PC-9 (cell line): ENCODE measurements around the gene KLRG1. TPM values are rescaled to one million over a fixed set of nuclear protein-coding genes. Genes with fewer than 3 reads are reported as not detected.

ENCODE experiments used
- BruUV-seq: library from RNA; stranded (reverse); fragments of 400-500 nt; replicated peaks from 2 replicates; lab custom pipeline; 2021; lab: Mats Ljungman, UMichigan
- CTCF ChIA-PET: fragments of 300-600 bp; sonication (Branson Sonifier 250); formaldehyde crosslinking; loops from one replicate; lab custom pipeline; 2022; ENCODE audit warnings: antibody characterized with exemption; lab: Charles Lee
- POLR2A ChIA-PET: fragments of 300-600 bp; sonication (Branson Sonifier 250); formaldehyde crosslinking; loops from one replicate; lab custom pipeline; 2022; ENCODE audit warnings: antibody characterized with exemption; ENCODE audit not compliant: unreplicated experiment; lab: Charles Lee
- DNase-seq, 2 experiments: peaks; one replicate each; pipeline versions ENCODE4 v3.0.0 to v3.0.0-alpha.2; 2015 to 2022; ENCODE audit warnings: mixed read lengths in 1 of 2
- H2AFZ ChIP-seq: fragments of 200-600 bp; sonication (generic); 2 replicates; pipeline ENCODE4 v1.8.1; 2017; ENCODE audit warnings: antibody characterized with exemption
- H3F3A ChIP-seq: fragments of 200-600 bp; sonication (generic); 2 replicates; pipeline ENCODE4 v1.8.1; 2017; ENCODE audit warnings: antibody characterized with exemption, mild to moderate bottlenecking, low read depth; ENCODE audit not compliant: insufficient read depth
- H3K27ac ChIP-seq: fragments of 200-600 bp; sonication (generic); 2 replicates; pipeline ENCODE4 v1.6.1; 2016; ENCODE audit warnings: mixed run types
- H3K27me3 ChIP-seq: fragments of 200-600 bp; sonication (generic); 2 replicates; pipeline ENCODE4 v1.6.1; 2016; ENCODE audit warnings: low read depth, mixed run types; ENCODE audit not compliant: insufficient read depth
- H3K36me3 ChIP-seq: fragments of 200-600 bp; sonication (generic); 2 replicates; pipeline ENCODE4 v1.6.1; 2016; ENCODE audit warnings: low read depth, mixed run types
- H3K4me1 ChIP-seq: fragments of 200-600 bp; sonication (generic); replicated peaks from 2 replicates; pipeline ENCODE4 v1.6.1; 2016; ENCODE audit warnings: mixed run types; ENCODE audit not compliant: insufficient read depth
- H3K4me2 ChIP-seq: fragments of 200-600 bp; sonication (generic); 2 replicates; pipeline ENCODE4 v1.6.1; 2017; ENCODE audit warnings: mixed run types
- H3K4me3 ChIP-seq: fragments of 200-600 bp; sonication (generic); 2 replicates; pipeline ENCODE4 v1.6.1; 2016; ENCODE audit warnings: mixed run types
- H3K79me2 ChIP-seq: fragments of 200-600 bp; sonication (generic); 2 replicates; pipeline ENCODE4 v1.6.1; 2017; ENCODE audit warnings: low read depth, mixed run types
- H3K9me2 ChIP-seq: fragments of 200-600 bp; sonication (generic); 2 replicates; pipeline ENCODE4 v1.8.1; 2017; ENCODE audit warnings: mild to moderate bottlenecking; ENCODE audit not compliant: insufficient read depth
- H3K9me3 ChIP-seq: fragments of 200-600 bp; sonication (generic); 2 replicates; pipeline ENCODE4 v1.8.1; 2016; ENCODE audit warnings: low read depth; ENCODE audit not compliant: insufficient read depth
- H4K20me1 ChIP-seq: fragments of 200-600 bp; sonication (generic); 2 replicates; pipeline ENCODE4 v1.8.1; 2017; ENCODE audit not compliant: insufficient read depth
- EZH2 ChIP-seq: fragments of 200-600 bp; sonication (generic); IDR thresholded peaks from 2 replicates; pipeline ENCODE4 v1.8.0; 2017; ENCODE audit warnings: antibody characterized with exemption, low read depth
- intact Hi-C: fragments of 100-400 bp; cut with micrococcal nuclease; formaldehyde crosslinking; loops from one replicate; pipeline ENCODE4 v1.10.0; 2022; ENCODE audit not compliant: unreplicated experiment
- total RNA-seq: library from RNA; stranded (reverse); gene quantifications from 2 replicates; pipeline ENCODE4 v1.2.3, GENCODE V29; 2021
- TF ChIP-seq, protein P1 (sequence below): fragments of 200-600 bp; sonication (generic); conservative IDR thresholded peaks from 2 replicates; pipeline ENCODE4 v1.6.1; 2017; ENCODE audit warnings: mixed run types, antibody characterized with exemption, mild to moderate bottlenecking, moderate library complexity

The KLRG1 gene
- total RNA-seq, 1 experiment from 2014 or later: 0.90 TPM

DNA sequence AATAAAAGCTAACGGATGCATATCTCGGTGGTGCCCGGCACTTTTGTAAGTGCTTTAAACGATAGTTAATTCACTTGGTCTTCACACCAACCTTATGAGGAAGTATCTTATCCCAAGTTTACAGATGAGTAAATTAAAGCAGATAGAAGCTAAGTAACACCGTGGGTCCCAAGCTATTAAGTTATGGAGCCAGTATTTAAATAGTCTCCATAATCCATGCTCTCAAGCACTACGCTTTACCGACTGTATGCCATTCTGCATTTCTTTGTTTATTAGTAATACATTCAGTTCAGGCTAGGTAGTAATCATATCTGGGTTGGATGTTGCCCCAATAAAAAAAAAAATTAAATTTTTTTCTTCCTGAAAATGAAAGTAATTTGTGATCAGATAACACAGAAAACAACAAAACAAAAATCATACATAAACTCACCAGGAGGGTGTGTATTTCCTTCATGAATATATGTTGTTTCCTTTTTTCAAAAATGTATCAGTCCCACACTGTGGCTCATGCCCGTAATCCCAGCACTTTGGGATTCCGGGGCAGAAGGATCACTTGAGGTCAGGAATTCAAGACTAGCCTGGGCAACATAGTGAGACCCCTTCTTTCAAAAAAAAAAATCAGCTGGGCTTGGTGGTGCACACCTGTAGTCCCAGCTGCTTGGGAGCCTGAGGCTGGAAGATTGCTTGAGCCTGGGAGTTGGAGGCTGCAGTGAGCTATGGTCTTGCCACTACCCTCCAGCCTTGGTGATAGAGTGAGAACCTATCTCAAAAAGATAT, 38.5 kb upstream of the KLRG1 start:
- Histone ChIP-seq H3K9me3 (no peaks in the 10 kb centered on the region), H3K79me2 (peaks cover 36% of the 10 kb centered on the region), H3K27ac (peak overlapping the region; percentile 88; the same call in 1 of the 2 replicates), H3K36me3 (0 out of 2 replicates have a peak, but pooled peaks cover 4% of the 10 kb centered on the region), H3F3A (peaks cover 6% of the 10 kb centered on the region; the same call in 1 of the 2 replicates), H4K20me1 (no peaks in the 10 kb centered on the region), H3K27me3 (no peaks in the 10 kb centered on the region), H3K4me2 (peak overlapping the region; percentile 89), H3K4me1 (peaks cover 22% of the 10 kb centered on the region), H3K4me3 (peak overlapping the region; percentile 93), H2AFZ (peak overlapping the region; percentile 96), H3K9me2 (no peaks in the 10 kb centered on the region)
- DNase-seq: peak in 1 of 2 experiments; percentile 30
- ChIA-PET POLR2A (interaction anchor here (0.6 kb wide), 1 partner anchor 29 kb away, joined by 3 read pairs; no protein-coding TSS in a partner anchor), CTCF (interaction anchor here (0.9 to 2.2 kb wide), 5 partner anchors 36 to 269 kb away, joined by 5 to 11 read pairs (median 7); partner anchors contain the start of gene PHC1)
- BruUV-seq: no TSS peak
- TF ChIP-seq EZH2: no peak
- TF ChIP-seq, protein P1, sequence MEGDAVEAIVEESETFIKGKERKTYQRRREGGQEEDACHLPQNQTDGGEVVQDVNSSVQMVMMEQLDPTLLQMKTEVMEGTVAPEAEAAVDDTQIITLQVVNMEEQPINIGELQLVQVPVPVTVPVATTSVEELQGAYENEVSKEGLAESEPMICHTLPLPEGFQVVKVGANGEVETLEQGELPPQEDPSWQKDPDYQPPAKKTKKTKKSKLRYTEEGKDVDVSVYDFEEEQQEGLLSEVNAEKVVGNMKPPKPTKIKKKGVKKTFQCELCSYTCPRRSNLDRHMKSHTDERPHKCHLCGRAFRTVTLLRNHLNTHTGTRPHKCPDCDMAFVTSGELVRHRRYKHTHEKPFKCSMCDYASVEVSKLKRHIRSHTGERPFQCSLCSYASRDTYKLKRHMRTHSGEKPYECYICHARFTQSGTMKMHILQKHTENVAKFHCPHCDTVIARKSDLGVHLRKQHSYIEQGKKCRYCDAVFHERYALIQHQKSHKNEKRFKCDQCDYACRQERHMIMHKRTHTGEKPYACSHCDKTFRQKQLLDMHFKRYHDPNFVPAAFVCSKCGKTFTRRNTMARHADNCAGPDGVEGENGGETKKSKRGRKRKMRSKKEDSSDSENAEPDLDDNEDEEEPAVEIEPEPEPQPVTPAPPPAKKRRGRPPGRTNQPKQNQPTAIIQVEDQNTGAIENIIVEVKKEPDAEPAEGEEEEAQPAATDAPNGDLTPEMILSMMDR: no peak
- intact Hi-C loops: loop anchor here (1.0 kb wide), 1 partner anchor 88 kb away; no protein-coding TSS in a partner anchor

DNA sequence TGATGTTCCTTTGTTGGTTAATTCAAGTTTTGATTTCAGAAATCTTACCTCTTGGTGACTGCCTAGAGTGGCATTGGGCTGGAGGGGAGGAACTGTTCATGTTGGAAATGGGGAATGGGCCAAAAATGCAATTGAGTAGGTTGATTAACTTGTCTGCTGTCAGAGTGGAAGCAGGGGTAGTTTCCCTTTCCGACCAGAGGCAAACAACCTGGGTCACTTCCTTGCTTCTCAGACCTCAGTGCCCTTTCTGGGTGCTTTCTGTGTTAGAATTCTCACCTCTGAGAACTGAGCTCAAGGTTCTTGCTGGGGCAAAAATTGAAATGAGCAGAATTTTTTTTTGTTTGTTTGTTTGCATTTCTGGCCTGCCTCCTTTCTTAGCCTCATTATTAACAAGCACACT, 37.6 kb upstream of the KLRG1 start:
- no peaks in the 10 kb centered on the region for H3K36me3 ChIP-seq
- H3F3A ChIP-seq: peaks cover 6% of the 10 kb centered on the region; the same call in 1 of the 2 replicates
- no peak overlapping the region for H3K4me2 ChIP-seq
- H3K9me2 ChIP-seq: no peaks in the 10 kb centered on the region
- no peaks in the 10 kb centered on the region for H3K27me3 ChIP-seq
- no peaks in the 10 kb centered on the region for H4K20me1 ChIP-seq
- peaks cover 27% of the 10 kb centered on the region for H3K79me2 ChIP-seq
- no peak for DNase-seq
- no peak for TF ChIP-seq EZH2
- TF ChIP-seq, protein P1: no peak
- H3K4me3 ChIP-seq: no peak overlapping the region
- H3K9me3 ChIP-seq: no peaks in the 10 kb centered on the region
- no peak overlapping the region for H3K27ac ChIP-seq
- H3K4me1 ChIP-seq: peaks cover 20% of the 10 kb centered on the region
- ChIA-PET POLR2A (interaction anchor here (0.6 kb wide), 1 partner anchor 28 kb away, joined by 3 read pairs; no protein-coding TSS in a partner anchor), CTCF (no interaction called here)
- no peak overlapping the region for H2AFZ ChIP-seq
- intact Hi-C loops: no loop called here
- no TSS peak for BruUV-seq

DNA sequence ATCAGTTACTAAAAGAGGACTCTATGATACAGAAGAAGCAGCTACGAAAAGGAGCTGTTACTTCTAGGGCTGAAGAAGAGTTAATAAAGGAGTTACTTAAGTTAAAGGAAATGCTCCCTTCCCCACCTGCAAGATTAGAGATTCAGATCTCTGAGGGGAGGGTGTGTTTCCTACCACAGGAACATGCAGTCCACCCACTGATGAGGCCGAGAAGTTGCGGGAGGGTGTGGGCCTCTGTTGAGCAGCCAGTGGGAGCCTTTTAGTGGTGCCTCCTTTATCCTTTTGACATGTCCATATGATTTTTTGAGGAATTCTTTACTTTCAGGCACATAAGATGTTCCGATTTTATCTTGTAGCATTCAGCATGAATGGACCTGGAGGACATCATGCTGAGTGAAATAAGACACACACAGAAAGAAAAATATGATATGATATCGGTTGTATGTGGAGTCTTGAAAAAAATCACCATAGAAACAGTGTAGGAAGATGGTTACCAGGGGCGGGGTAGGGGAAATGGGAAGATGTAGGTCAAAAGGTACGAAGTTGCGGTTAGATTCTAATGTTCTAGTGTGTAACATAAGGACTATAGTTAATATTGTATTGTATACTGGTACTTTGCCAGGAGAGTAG, 35.5 kb upstream of the KLRG1 start:
- no TSS peak for BruUV-seq
- Histone ChIP-seq H3K79me2 (peaks cover 6% of the 10 kb centered on the region), H2AFZ (no peak overlapping the region), H3K9me2 (no peaks in the 10 kb centered on the region), H3K27me3 (no peaks in the 10 kb centered on the region), H3K4me3 (no peak overlapping the region), H3K36me3 (no peaks in the 10 kb centered on the region), H3K4me2 (no peak overlapping the region), H3K4me1 (peaks cover 3% of the 10 kb centered on the region; the same call in 1 of the 2 replicates), H3F3A (peaks cover 6% of the 10 kb centered on the region; the same call in 1 of the 2 replicates), H3K27ac (no peak overlapping the region), H3K9me3 (no peaks in the 10 kb centered on the region), H4K20me1 (no peaks in the 10 kb centered on the region)
- intact Hi-C loops: no loop called here
- TF ChIP-seq, protein P1: no peak
- no peak for TF ChIP-seq EZH2
- ChIA-PET POLR2A (no interaction called here), CTCF (no interaction called here)
- no peak for DNase-seq
